PC-9 (cell line): ENCODE measurements around the gene COL8A2. TPM values are rescaled to one million over a fixed set of nuclear protein-coding genes. Genes with fewer than 3 reads are reported as not detected.

Experiments
- BruUV-seq: library from RNA; stranded (reverse); fragments of 400-500 nt; replicated peaks from 2 replicates; lab custom pipeline; 2021; lab: Mats Ljungman, UMichigan
- CTCF ChIA-PET: fragments of 300-600 bp; sonication (Branson Sonifier 250); formaldehyde crosslinking; loops from one replicate; lab custom pipeline; 2022; ENCODE audit warnings: antibody characterized with exemption; lab: Charles Lee
- POLR2A ChIA-PET: fragments of 300-600 bp; sonication (Branson Sonifier 250); formaldehyde crosslinking; loops from one replicate; lab custom pipeline; 2022; ENCODE audit warnings: antibody characterized with exemption; ENCODE audit not compliant: unreplicated experiment; lab: Charles Lee
- DNase-seq, 2 experiments: peaks; one replicate each; pipeline versions ENCODE4 v3.0.0 to v3.0.0-alpha.2; 2015 to 2022; ENCODE audit warnings: mixed read lengths in 1 of 2
- H2AFZ ChIP-seq: fragments of 200-600 bp; sonication (generic); 2 replicates; pipeline ENCODE4 v1.8.1; 2017; ENCODE audit warnings: antibody characterized with exemption
- H3F3A ChIP-seq: fragments of 200-600 bp; sonication (generic); 2 replicates; pipeline ENCODE4 v1.8.1; 2017; ENCODE audit warnings: antibody characterized with exemption, mild to moderate bottlenecking, low read depth; ENCODE audit not compliant: insufficient read depth
- H3K27ac ChIP-seq: fragments of 200-600 bp; sonication (generic); 2 replicates; pipeline ENCODE4 v1.6.1; 2016; ENCODE audit warnings: mixed run types
- H3K27me3 ChIP-seq: fragments of 200-600 bp; sonication (generic); 2 replicates; pipeline ENCODE4 v1.6.1; 2016; ENCODE audit warnings: low read depth, mixed run types; ENCODE audit not compliant: insufficient read depth
- H3K36me3 ChIP-seq: fragments of 200-600 bp; sonication (generic); 2 replicates; pipeline ENCODE4 v1.6.1; 2016; ENCODE audit warnings: low read depth, mixed run types
- H3K4me1 ChIP-seq: fragments of 200-600 bp; sonication (generic); replicated peaks from 2 replicates; pipeline ENCODE4 v1.6.1; 2016; ENCODE audit warnings: mixed run types; ENCODE audit not compliant: insufficient read depth
- H3K4me2 ChIP-seq: fragments of 200-600 bp; sonication (generic); 2 replicates; pipeline ENCODE4 v1.6.1; 2017; ENCODE audit warnings: mixed run types
- H3K4me3 ChIP-seq: fragments of 200-600 bp; sonication (generic); 2 replicates; pipeline ENCODE4 v1.6.1; 2016; ENCODE audit warnings: mixed run types
- H3K79me2 ChIP-seq: fragments of 200-600 bp; sonication (generic); 2 replicates; pipeline ENCODE4 v1.6.1; 2017; ENCODE audit warnings: low read depth, mixed run types
- H3K9me2 ChIP-seq: fragments of 200-600 bp; sonication (generic); 2 replicates; pipeline ENCODE4 v1.8.1; 2017; ENCODE audit warnings: mild to moderate bottlenecking; ENCODE audit not compliant: insufficient read depth
- H3K9me3 ChIP-seq: fragments of 200-600 bp; sonication (generic); 2 replicates; pipeline ENCODE4 v1.8.1; 2016; ENCODE audit warnings: low read depth; ENCODE audit not compliant: insufficient read depth
- H4K20me1 ChIP-seq: fragments of 200-600 bp; sonication (generic); 2 replicates; pipeline ENCODE4 v1.8.1; 2017; ENCODE audit not compliant: insufficient read depth
- CTCF ChIP-seq: fragments of 200-600 bp; sonication (generic); conservative IDR thresholded peaks from 2 replicates; pipeline ENCODE4 v1.6.1; 2017; ENCODE audit warnings: mixed run types, antibody characterized with exemption, mild to moderate bottlenecking, moderate library complexity
- EZH2 ChIP-seq: fragments of 200-600 bp; sonication (generic); IDR thresholded peaks from 2 replicates; pipeline ENCODE4 v1.8.0; 2017; ENCODE audit warnings: antibody characterized with exemption, low read depth
- intact Hi-C: fragments of 100-400 bp; cut with micrococcal nuclease; formaldehyde crosslinking; loops from one replicate; pipeline ENCODE4 v1.10.0; 2022; ENCODE audit not compliant: unreplicated experiment
- total RNA-seq: library from RNA; stranded (reverse); gene quantifications from 2 replicates; pipeline ENCODE4 v1.2.3, GENCODE V29; 2021

The COL8A2 gene
- total RNA-seq, 1 experiment from 2014 or later, result 0.20 TPM

- no peak overlapping the region for H3K27ac ChIP-seq
- no peaks in the 10 kb centered on the region for H3K9me2 ChIP-seq
- H3K4me3 ChIP-seq, result no peak overlapping the region
- ChIA-PET POLR2A (no interaction called here), CTCF (no interaction called here)
- TF ChIP-seq EZH2 (no peak), CTCF (no peak)
- no peak overlapping the region for H2AFZ ChIP-seq
- intact Hi-C loops, result no loop called here
- BruUV-seq, result no TSS peak
- no peaks in the 10 kb centered on the region for H3K27me3 ChIP-seq
- no peaks in the 10 kb centered on the region for H3K9me3 ChIP-seq
- no peaks in the 10 kb centered on the region for H3K4me1 ChIP-seq
- H4K20me1 ChIP-seq, result no peaks in the 10 kb centered on the region
- DNase-seq, result no peak
- no peaks in the 10 kb centered on the region for H3K79me2 ChIP-seq
- H3F3A ChIP-seq, result no peaks in the 10 kb centered on the region; the same call in 1 of the 2 replicates
- 0 out of 2 replicates have a peak, but pooled peaks cover 4% of the 10 kb centered on the region for H3K36me3 ChIP-seq
- H3K4me2 ChIP-seq, result no peak overlapping the region
Measured at GRCh38 chr1:36055706-36056105, 69.3 kb downstream of the COL8A2 start.

GRCh38 chr1:36053978-36054377 is 71.0 kb downstream of the COL8A2 start:
- no peaks in the 10 kb centered on the region for H3K79me2 ChIP-seq
- no peaks in the 10 kb centered on the region for H3K27me3 ChIP-seq
- ChIA-PET POLR2A (no interaction called here), CTCF (no interaction called here)
- H3K27ac ChIP-seq, result no peak overlapping the region
- H3K36me3 ChIP-seq, result 0 out of 2 replicates have a peak, but pooled peaks cover 4% of the 10 kb centered on the region
- H4K20me1 ChIP-seq, result no peaks in the 10 kb centered on the region
- intact Hi-C loops, result no loop called here
- TF ChIP-seq EZH2 (no peak), CTCF (no peak)
- no peak overlapping the region for H2AFZ ChIP-seq
- DNase-seq, result no peak
- no peaks in the 10 kb centered on the region for H3K9me2 ChIP-seq
- no TSS peak for BruUV-seq
- H3K4me2 ChIP-seq, result no peak overlapping the region
- no peaks in the 10 kb centered on the region for H3K9me3 ChIP-seq
- H3K4me1 ChIP-seq, result no peaks in the 10 kb centered on the region
- H3K4me3 ChIP-seq, result no peak overlapping the region
- no peaks in the 10 kb centered on the region; the same call in 1 of the 2 replicates for H3F3A ChIP-seq

GRCh38 chr1:36051821-36052220 is 73.2 kb downstream of the COL8A2 start:
- Histone ChIP-seq H3K36me3 (peaks cover 11% of the 10 kb centered on the region; the same call in 1 of the 2 replicates), H3K4me1 (no peaks in the 10 kb centered on the region), H3K4me3 (no peak overlapping the region), H3K79me2 (no peaks in the 10 kb centered on the region), H3K27me3 (no peaks in the 10 kb centered on the region), H3F3A (no peaks in the 10 kb centered on the region), H3K9me2 (no peaks in the 10 kb centered on the region; the same call in 1 of the 2 replicates), H4K20me1 (no peaks in the 10 kb centered on the region), H3K9me3 (no peaks in the 10 kb centered on the region), H3K27ac (no peak overlapping the region; the same call in 1 of the 2 replicates), H3K4me2 (no peak overlapping the region), H2AFZ (no peak overlapping the region)
- no peak for DNase-seq
- POLR2A ChIA-PET, result no interaction called here
- no TSS peak for BruUV-seq
- intact Hi-C loops, result no loop called here
- TF ChIP-seq EZH2 (no peak), CTCF (no peak)
- CTCF ChIA-PET, result no interaction called here

Other genes starting within 250 kb of the COL8A2 start
- gene AGO1, start 242.0 kb downstream of the COL8A2 start, total RNA-seq, result 47.9 and 66.0 TPM in 2 replicates
- 47.5 and 50.1 TPM in 2 replicates for gene AGO3, start 194.1 kb downstream of the COL8A2 start, total RNA-seq
- gene TEKT2, start 41.1 kb downstream of the COL8A2 start, total RNA-seq, result 1.1 TPM in 1 of 2 replicates, not detected in the other
- gene ADPRS, start 36.3 kb downstream of the COL8A2 start, total RNA-seq, result 30.0 and 43.1 TPM in 2 replicates
- 112 and 116 TPM in 2 replicates for gene TRAPPC3, start 24.3 kb upstream of the COL8A2 start, total RNA-seq
- 150 and 173 TPM in 2 replicates for gene MAP7D1, start 30.9 kb upstream of the COL8A2 start, total RNA-seq
- 83.2 and 143 TPM in 2 replicates for gene THRAP3, start 99.2 kb upstream of the COL8A2 start, total RNA-seq
- gene SH3D21, start 181.1 kb upstream of the COL8A2 start, total RNA-seq, result 18.3 and 25.9 TPM in 2 replicates
- 12.4 and 20.5 TPM in 2 replicates for gene EVA1B, start 198.4 kb upstream of the COL8A2 start, total RNA-seq